Measurements from ENCODE around the gene SYT6. TPM values are rescaled to one million over a fixed set of nuclear protein-coding genes. Genes with fewer than 3 reads are reported as not detected.
A peak's percentile ranks its signal among the peaks of the same experiment; 100 is the strongest.

SYT6 gene
- total RNA-seq, result not detected
- long read RNA-seq, result 0 reads

GRCh38 chr1:114153261-114154145 is at the start of gene SYT6:
SYT6 (minus strand) TSS chr1:114153869; CDS start chr1:114153772, 97 bp downstream.
- intact Hi-C loops (cut with micrococcal nuclease), result no loop called here
- no peak within 1 kb of the TSS for H3K27ac ChIP-seq (replicated peaks)
- no peaks in the 10 kb centered on the region for H3K36me3 ChIP-seq
- peaks cover 33% of the 10 kb centered on the region for H3K4me1 ChIP-seq
- no peaks in the 10 kb centered on the region for H3K9me3 ChIP-seq (replicated peaks)
- peaks cover 98% of the 10 kb centered on the region for H3K27me3 ChIP-seq (ENCODE audit: low read depth)
- H3K4me3 ChIP-seq, result peak within 1 kb of the TSS; percentile 65
- no peak for TF ChIP-seq CTCF (IDR thresholded peaks at IDR 0.05; ENCODE audit: borderline replicate concordance)
- DNase-seq, result no peak

GRCh38 chr1:114201486-114201885 is 47.8 kb upstream of the SYT6 start:
- Histone ChIP-seq H3K27ac (replicated peaks) (no peak overlapping the region), H3K36me3 (no peaks in the 10 kb centered on the region), H3K9me3 (replicated peaks) (no peaks in the 10 kb centered on the region), H3K27me3 (ENCODE audit: low read depth) (peaks cover 77% of the 10 kb centered on the region), H3K4me1 (no peaks in the 10 kb centered on the region), H3K4me3 (no peak overlapping the region)
- TF ChIP-seq CTCF (IDR thresholded peaks at IDR 0.05; ENCODE audit: borderline replicate concordance), result no peak
- intact Hi-C loops (cut with micrococcal nuclease), result no loop called here
- no peak for DNase-seq

GRCh38 chr1:114199017-114199594 is 45.4 kb upstream of the SYT6 start:
- intact Hi-C loops (cut with micrococcal nuclease), result no loop called here
- H3K27me3 ChIP-seq (ENCODE audit: low read depth), result peaks cover 76% of the 10 kb centered on the region
- H3K4me1 ChIP-seq, result no peaks in the 10 kb centered on the region
- DNase-seq, result no peak
- no peaks in the 10 kb centered on the region for H3K36me3 ChIP-seq
- no peaks in the 10 kb centered on the region for H3K9me3 ChIP-seq (replicated peaks)
- TF ChIP-seq CTCF (IDR thresholded peaks at IDR 0.05; ENCODE audit: borderline replicate concordance), result no peak
- H3K4me3 ChIP-seq, result no peak overlapping the region
- no peak overlapping the region for H3K27ac ChIP-seq (replicated peaks)

- Histone ChIP-seq H3K4me3 (no peak overlapping the region), H3K9me3 (replicated peaks) (no peaks in the 10 kb centered on the region), H3K27me3 (ENCODE audit: low read depth) (peaks cover 57% of the 10 kb centered on the region), H3K27ac (replicated peaks) (no peak overlapping the region), H3K36me3 (no peaks in the 10 kb centered on the region), H3K4me1 (no peaks in the 10 kb centered on the region)
- intact Hi-C loops (cut with micrococcal nuclease), result no loop called here
- no peak for TF ChIP-seq CTCF (IDR thresholded peaks at IDR 0.05; ENCODE audit: borderline replicate concordance)
- no peak for DNase-seq
These were observed 43.6 kb upstream of the SYT6 start for GRCh38 chr1:114196992-114197907.

- Histone ChIP-seq H3K9me3 (replicated peaks) (no peaks in the 10 kb centered on the region), H3K27me3 (ENCODE audit: low read depth) (peaks cover 54% of the 10 kb centered on the region), H3K36me3 (no peaks in the 10 kb centered on the region), H3K4me3 (no peak overlapping the region), H3K4me1 (no peaks in the 10 kb centered on the region), H3K27ac (replicated peaks) (no peak overlapping the region)
- intact Hi-C loops (cut with micrococcal nuclease), result no loop called here
- no peak for DNase-seq
- TF ChIP-seq CTCF (IDR thresholded peaks at IDR 0.05; ENCODE audit: borderline replicate concordance), result no peak
These were observed 42.1 kb upstream of the SYT6 start for GRCh38 chr1:114195819-114196218.
